GM21367 (cell line): ENCODE measurements around the gene GRWD1.
A peak's percentile ranks its signal among the peaks of the same experiment; 100 is the strongest.
"Not testable (repeated sequence)": the region's sequence is repeated elsewhere in the genome, so short reads cannot be mapped to it uniquely, and the experiment has no call there.

Experiments
- ATAC-seq: cut with Tn5 transposase; IDR thresholded peaks from one replicate; pipeline ENCODE4 v1.9.1; 2021; ENCODE audit not compliant: unreplicated experiment

Gene GRWD1

GRCh38 chr19:48478339-48479256 lies 32.8 kb downstream of the GRWD1 start:
- no peak for ATAC-seq

DNA sequence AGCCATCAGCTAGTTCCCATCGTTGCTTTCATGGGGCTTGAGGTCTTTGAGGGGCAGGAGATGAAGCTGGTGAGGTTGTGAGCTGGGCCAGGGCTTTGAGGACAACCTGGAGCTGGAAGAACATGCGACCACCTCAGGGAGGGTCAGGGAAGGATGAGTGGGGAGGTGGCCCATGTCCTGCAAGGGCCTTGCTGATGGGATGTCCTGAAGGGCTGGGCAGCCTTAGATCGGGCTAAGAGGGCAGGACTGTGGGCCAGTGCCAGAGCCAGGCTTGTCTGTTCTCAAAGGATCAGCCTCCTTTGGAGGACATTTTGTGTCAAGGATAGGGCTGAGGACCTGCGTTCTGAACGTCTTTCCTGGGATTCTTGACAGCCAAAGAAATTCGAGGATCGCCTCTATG lies 33.9 kb downstream of the GRWD1 start:
- no peak for ATAC-seq

GRCh38 chr19:48480183-48480557 lies 34.4 kb downstream of the GRWD1 start:
- ATAC-seq: no peak

- ATAC-seq: no peak
These were observed 35.0 kb downstream of the GRWD1 start for GRCh38 chr19:48480558-48481500.

DNA sequence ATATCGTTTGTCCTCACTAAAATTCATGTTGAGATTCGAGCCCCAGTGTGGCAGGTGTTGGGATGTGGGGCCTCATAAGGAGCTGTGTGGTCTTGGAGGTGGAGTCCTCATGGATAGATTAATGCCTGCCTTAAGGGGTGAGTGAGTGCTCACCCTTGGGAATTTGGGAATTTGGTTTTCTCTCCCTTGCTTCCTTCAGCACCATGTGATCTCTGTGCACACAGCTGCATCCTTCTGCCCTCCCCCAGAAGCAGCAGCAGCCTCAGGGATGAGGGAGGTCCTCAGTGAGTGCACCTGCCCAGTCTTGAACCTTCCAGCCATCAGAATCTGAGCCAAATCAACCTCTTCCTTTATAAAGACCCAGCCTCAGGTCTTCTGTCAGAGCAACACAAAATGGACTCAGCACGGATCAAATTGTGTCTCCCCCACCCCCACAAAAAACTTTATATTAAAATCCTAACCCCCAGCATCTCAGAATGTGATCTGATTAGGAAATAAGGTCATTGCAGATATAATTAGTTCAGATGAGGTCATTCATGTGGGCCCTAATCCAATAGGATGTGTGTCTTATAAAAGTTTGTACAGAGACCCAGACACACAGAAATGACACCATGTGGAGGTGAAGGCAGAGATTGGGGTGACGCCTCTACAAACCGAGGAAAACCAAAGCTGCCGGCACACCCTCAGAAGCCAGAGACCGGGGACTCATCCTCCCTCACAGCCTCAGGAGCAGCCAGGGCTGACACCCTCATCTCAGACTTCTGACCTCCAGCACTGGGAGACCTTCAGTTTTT lies 36.3 kb downstream of the GRWD1 start:
- no peak for ATAC-seq

GRCh38 chr19:48483301-48483700 lies 37.5 kb downstream of the GRWD1 start:
- no peak for ATAC-seq

DNA sequence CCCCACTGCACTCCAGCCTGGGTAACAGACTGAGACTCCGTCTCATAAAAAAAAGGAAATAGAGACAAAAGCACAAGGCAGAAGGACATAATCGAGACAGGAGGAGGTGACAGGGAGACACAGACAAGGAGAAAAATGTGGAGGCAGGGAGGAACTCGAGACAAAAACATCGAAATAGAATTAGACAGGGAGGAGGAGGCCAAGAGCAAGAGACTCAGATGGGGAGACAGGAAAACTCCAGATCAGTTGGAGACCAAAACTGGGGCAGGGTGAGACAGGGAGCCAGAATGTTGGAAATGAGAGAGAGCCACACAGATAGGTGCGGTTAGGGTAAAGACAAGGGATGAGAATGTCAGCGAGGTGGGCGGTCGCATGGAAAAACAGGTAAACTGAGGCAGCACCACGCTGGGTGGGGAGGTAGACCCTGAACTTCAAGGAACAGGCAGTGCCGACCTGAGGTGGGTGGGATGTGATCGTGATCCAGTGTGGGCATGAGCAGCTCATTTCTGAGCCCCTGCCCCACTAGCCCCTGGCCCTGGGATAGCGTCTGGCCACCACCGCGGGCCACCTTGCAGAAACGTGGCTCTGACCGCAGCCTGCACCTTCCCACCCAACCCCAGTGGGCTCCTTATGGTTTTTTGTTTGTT lies 38.6 kb downstream of the GRWD1 start:
- ATAC-seq: no peak

DNA sequence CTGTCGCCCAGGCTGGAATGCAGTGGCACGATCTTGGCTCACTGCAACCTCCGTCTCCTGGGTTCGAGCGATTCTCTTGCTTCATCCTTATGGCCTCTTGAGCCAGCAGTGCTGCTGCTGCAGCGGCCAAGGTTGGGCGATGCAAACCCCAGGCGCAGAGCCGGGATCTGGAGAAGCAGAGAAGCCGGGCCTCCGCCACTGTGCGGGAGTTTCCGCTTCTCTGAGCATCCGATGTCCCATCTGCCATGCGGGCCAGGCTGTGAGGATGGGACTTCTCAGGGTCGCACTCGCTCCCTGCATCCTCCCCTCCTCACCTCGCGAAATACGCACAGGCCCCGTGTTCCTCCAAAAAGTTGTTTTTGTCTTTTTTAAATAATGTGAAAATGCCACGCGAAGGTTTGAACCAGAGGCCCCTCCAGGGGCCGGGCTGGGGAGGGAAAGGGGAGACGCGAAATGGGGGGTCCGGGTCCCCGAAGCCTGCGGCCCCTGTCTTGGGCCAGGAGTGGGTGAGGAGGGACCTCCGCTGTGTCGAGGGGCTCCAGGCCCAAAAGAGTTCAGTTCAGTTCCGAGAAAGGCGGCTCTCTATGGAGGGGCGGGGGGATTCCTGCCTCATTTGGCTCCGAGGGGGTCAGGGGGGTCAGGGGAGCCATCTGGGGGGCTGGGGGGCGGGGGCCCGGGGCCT lies 39.3 kb downstream of the GRWD1 start:
- no peak for ATAC-seq

- not testable (repeated sequence) for ATAC-seq
These were observed 40.9 kb downstream of the GRWD1 start for GRCh38 chr19:48486706-48487105.

DNA sequence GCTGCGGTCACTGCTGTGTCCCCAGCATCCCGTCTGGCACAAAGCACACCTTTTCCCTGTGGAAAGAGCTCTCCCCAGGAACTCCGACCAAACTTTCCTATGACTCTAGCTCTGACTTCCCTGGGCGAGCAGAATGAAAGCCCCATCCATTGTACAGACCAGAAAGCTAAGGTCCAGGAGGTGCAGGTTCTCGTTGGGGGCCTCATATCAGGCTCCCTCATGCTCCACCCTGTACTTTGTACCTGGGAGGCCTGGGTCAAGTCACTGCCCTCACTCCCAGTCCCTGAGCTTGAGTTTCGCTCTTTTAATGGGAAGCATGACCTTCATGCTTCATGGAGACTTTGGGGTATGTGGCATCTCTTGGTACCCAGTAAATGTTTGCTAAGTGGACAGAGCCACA lies 41.8 kb downstream of the GRWD1 start:
- ATAC-seq: no peak

- ATAC-seq: no peak
These were observed 42.2 kb downstream of the GRWD1 start for GRCh38 chr19:48487948-48488347.

GRCh38 chr19:48488478-48488877 lies 42.7 kb downstream of the GRWD1 start:
- not testable (repeated sequence) for ATAC-seq

- no peak for ATAC-seq
These were observed 43.9 kb downstream of the GRWD1 start for GRCh38 chr19:48489608-48490216.

- ATAC-seq: no peak
These were observed 45.4 kb downstream of the GRWD1 start for GRCh38 chr19:48490981-48491792.

- ATAC-seq: no peak
These were observed 46.0 kb downstream of the GRWD1 start for GRCh38 chr19:48491793-48492123.

- ATAC-seq: peak; percentile 51
These were observed 47.3 kb downstream of the GRWD1 start for GRCh38 chr19:48492925-48493717.

DNA sequence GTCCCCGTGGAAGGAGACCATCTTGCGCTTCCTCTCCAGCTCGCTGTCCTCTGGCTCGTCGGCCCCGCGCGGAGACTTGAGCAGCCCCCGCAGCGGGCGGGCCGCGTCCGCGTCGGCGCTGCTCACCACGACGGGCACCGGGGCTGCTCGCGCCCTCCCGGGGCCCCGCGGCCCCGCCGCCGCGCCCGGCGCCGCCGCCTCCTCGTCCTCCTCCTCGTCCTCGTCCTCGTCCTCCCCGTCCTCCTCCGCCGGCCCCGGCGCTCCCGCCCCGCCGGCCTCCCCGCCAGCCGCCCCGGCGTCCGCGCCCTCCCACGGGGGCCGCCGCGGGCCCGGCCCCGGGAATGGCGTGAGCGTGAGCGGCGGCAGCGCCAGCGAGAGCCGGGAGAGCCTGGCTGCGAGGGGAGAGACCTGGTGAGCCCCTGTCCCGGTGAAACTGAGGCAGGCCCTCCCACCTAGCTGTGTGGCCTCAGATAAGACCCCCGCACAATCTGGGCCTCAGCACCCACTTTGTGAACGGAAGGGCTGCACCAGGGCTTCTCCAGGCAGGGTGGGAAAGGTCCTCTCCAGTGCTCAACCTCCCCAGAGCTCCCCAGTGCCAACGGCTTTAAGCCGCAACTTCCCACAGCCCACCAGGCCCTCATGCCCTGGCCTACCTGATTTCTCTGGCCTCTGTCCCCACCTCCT lies 48.1 kb downstream of the GRWD1 start:
- no peak for ATAC-seq
